ENCODE measurements around the gene SLC35G2. TPM values are rescaled to one million over a fixed set of nuclear protein-coding genes. Genes with fewer than 3 reads are reported as not detected.

Gene SLC35G2
- total and polyA plus RNA-seq, 2 of the 4 experiments (the other 2 are of a cell fraction), result 6.6 to 7.0 TPM

DNA sequence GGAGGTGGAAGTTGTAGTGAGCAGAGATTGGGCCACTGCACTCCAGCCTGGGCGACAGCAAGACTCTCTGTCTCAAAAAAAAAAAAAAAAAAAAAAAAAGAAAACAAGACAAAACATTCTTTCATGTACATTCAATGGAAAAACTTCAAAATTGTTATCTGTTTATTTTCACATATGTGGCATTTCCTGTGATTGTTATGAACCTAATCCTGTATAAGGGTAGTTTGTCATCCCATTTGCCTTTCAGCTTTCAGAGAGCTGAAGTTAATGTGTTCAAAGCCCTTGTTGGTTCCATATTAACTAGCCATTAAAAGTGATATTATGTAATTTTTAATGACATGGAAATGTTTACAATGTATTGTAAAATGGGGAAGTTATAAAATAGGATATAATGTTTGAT lies 25.8 kb downstream of the SLC35G2 start:
- H2BK20ac ChIP-seq (ENCODE audit: low read depth, low read length), result no peak overlapping the region
- no peak overlapping the region for H3K4me2 ChIP-seq (ENCODE audit: low read depth, low read length)
- H3K36me3 ChIP-seq (ENCODE audit: control insufficient read depth, insufficient read depth, low read length), result peaks cover 1% of the 10 kb centered on the region; the same call in 1 of the 2 replicates
- H2BK5ac ChIP-seq (ENCODE audit: low read depth, low read length, poor library complexity, severe bottlenecking), result no peak overlapping the region
- TF ChIP-seq RFX5 (IDR thresholded peaks at IDR 0.05; ENCODE audit: low read depth, low read length), result no peak
- TF ChIP-seq, protein P1, sequence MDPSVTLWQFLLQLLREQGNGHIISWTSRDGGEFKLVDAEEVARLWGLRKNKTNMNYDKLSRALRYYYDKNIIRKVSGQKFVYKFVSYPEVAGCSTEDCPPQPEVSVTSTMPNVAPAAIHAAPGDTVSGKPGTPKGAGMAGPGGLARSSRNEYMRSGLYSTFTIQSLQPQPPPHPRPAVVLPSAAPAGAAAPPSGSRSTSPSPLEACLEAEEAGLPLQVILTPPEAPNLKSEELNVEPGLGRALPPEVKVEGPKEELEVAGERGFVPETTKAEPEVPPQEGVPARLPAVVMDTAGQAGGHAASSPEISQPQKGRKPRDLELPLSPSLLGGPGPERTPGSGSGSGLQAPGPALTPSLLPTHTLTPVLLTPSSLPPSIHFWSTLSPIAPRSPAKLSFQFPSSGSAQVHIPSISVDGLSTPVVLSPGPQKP (IDR thresholded peaks at IDR 0.05; ENCODE audit: borderline replicate concordance, low read depth, low read length), result no peak
- TF ChIP-seq BHLHE40 (IDR thresholded peaks at IDR 0.05; ENCODE audit: low read depth, low read length), result no peak
- TF ChIP-seq MAZ (IDR thresholded peaks at IDR 0.05; ENCODE audit: borderline replicate concordance, low read depth, low read length), result no peak
- TF ChIP-seq NFE2L2 (IDR thresholded peaks at IDR 0.05; ENCODE audit: low read depth, low read length), result no peak
- TF ChIP-seq MXI1 (IDR thresholded peaks at IDR 0.05; ENCODE audit: borderline replicate concordance, low read depth, low read length), result no peak
- TF ChIP-seq, protein P2, sequence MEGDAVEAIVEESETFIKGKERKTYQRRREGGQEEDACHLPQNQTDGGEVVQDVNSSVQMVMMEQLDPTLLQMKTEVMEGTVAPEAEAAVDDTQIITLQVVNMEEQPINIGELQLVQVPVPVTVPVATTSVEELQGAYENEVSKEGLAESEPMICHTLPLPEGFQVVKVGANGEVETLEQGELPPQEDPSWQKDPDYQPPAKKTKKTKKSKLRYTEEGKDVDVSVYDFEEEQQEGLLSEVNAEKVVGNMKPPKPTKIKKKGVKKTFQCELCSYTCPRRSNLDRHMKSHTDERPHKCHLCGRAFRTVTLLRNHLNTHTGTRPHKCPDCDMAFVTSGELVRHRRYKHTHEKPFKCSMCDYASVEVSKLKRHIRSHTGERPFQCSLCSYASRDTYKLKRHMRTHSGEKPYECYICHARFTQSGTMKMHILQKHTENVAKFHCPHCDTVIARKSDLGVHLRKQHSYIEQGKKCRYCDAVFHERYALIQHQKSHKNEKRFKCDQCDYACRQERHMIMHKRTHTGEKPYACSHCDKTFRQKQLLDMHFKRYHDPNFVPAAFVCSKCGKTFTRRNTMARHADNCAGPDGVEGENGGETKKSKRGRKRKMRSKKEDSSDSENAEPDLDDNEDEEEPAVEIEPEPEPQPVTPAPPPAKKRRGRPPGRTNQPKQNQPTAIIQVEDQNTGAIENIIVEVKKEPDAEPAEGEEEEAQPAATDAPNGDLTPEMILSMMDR (conservative IDR thresholded peaks at IDR 0.05; ENCODE audit: low read depth, low read length), result no peak
- no peak for TF ChIP-seq CHD1 (IDR thresholded peaks at IDR 0.05; ENCODE audit: low read depth, low read length)
- no peak for TF ChIP-seq POLR2A (IDR thresholded peaks at IDR 0.05; ENCODE audit: low read depth, low read length)
- TF ChIP-seq MAFK (IDR thresholded peaks at IDR 0.05; ENCODE audit: low read depth, low read length), result no peak
- TF ChIP-seq CEBPB (IDR thresholded peaks at IDR 0.05; ENCODE audit: low read depth, low read length), result no peak
- no peak for TF ChIP-seq RAD21 (IDR thresholded peaks at IDR 0.05; ENCODE audit: low read length)
- TF ChIP-seq FOS (IDR thresholded peaks at IDR 0.05; ENCODE audit: low read depth, low read length), result no peak
- TF ChIP-seq, protein P3, sequence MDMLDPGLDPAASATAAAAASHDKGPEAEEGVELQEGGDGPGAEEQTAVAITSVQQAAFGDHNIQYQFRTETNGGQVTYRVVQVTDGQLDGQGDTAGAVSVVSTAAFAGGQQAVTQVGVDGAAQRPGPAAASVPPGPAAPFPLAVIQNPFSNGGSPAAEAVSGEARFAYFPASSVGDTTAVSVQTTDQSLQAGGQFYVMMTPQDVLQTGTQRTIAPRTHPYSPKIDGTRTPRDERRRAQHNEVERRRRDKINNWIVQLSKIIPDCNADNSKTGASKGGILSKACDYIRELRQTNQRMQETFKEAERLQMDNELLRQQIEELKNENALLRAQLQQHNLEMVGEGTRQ (IDR thresholded peaks at IDR 0.05; ENCODE audit: low read depth, low read length), result no peak
- no peak for TF ChIP-seq RCOR1 (IDR thresholded peaks at IDR 0.05; ENCODE audit: insufficient replicate concordance, low read length)
- no peak for TF ChIP-seq SMC3 (IDR thresholded peaks at IDR 0.05; ENCODE audit: low read depth, low read length)
- no peak overlapping the region for H4K5ac ChIP-seq (ENCODE audit: low read depth, low read length)
- ChIA-PET CTCF (no interaction called here), POLR2A (ENCODE audit: unreplicated experiment) (no interaction called here)
- H3K79me1 ChIP-seq (ENCODE audit: low read depth in 1 of 2, low read length in 2 of 2), result peaks cover 26 to 32% of the 10 kb centered on the region in 2 experiments
- H3K14ac ChIP-seq (replicated peaks; ENCODE audit: low read depth, low read length), result no peak overlapping the region
- H2BK120ac ChIP-seq (ENCODE audit: low read depth, low read length), result no peak overlapping the region
- H3K4me3 ChIP-seq (ENCODE audit: insufficient read depth, low read depth, low read length), result no peak overlapping the region
- no peak overlapping the region for H4K91ac ChIP-seq (ENCODE audit: insufficient read depth, low read depth, low read length)
- intact Hi-C loops (cut with micrococcal nuclease) (no loop called here), dilution Hi-C loops (cut with HindIII; ENCODE audit: low sequenced_read_pairs, unreplicated experiment) (no loop called here), in situ Hi-C loops (cut with MboI; ENCODE audit: low sequenced_read_pairs) (no loop called here)
- H3K27ac ChIP-seq (ENCODE audit: insufficient read depth, low read length), result no peak overlapping the region
- no peak overlapping the region for H2AFZ ChIP-seq (replicated peaks; ENCODE audit: low read length, poor library complexity)
- no peak overlapping the region for H3K9ac ChIP-seq (ENCODE audit: low read depth, low read length)
- peaks cover 3% of the 10 kb centered on the region; the same call in 1 of the 2 replicates for H3K9me1 ChIP-seq (ENCODE audit: insufficient read depth, low read length)
- ATAC-seq (ENCODE audit: low read depth) (no peak), DNase-seq (no peak)
- no peak overlapping the region for H2BK15ac ChIP-seq (ENCODE audit: low read depth, low read length)
- no peak overlapping the region for H3K4ac ChIP-seq (ENCODE audit: low read depth, low read length)
- no CpG with 5 or more reads among the region's 1 CpG for WGBS, 2 experiments (ENCODE audit: extremely low coverage in 2 of 2, insufficient read length in 1 of 2)
- no TSS peak for BruUV-seq (replicated peaks)
- peaks cover 5% of the 10 kb centered on the region; the same call in 1 of the 2 replicates for H3K4me1 ChIP-seq (ENCODE audit: control insufficient read depth, insufficient read depth, low read length)
- no peak overlapping the region for H2AK9ac ChIP-seq (replicated peaks; ENCODE audit: low read depth, low read length, poor library complexity)
- no peaks in the 10 kb centered on the region for H3K9me3 ChIP-seq (ENCODE audit: control insufficient read depth, insufficient read depth, low read length)
- H3K18ac ChIP-seq (ENCODE audit: low read depth, low read length), result no peak overlapping the region
- H3K56ac ChIP-seq (ENCODE audit: extremely low read depth, insufficient read depth, low read length), result no peak overlapping the region
- no peak overlapping the region for H4K8ac ChIP-seq (ENCODE audit: low read depth in 2 of 2, low read length in 2 of 2)
- no peaks in the 10 kb centered on the region; the same call in 1 of the 2 replicates for H4K20me1 ChIP-seq (ENCODE audit: insufficient read depth, low read length)
- no peaks in the 10 kb centered on the region for H3K27me3 ChIP-seq (ENCODE audit: control insufficient read depth, insufficient read depth, low read length)
- no peak overlapping the region for H2AK5ac ChIP-seq (ENCODE audit: low read depth, low read length)
- H3K23ac ChIP-seq (ENCODE audit: low read depth, low read length), result no peak overlapping the region

All from IMR-90 (cell line).